Mesothelial cell of epicardium (in vitro differentiated cells): ENCODE results near the gene SPRY1. TPM values are rescaled to one million over a fixed set of nuclear protein-coding genes. Genes with fewer than 3 reads are reported as not detected.

Source experiments
- DNase-seq, 2 experiments: peaks; one replicate each; pipeline ENCODE4 v3.0.0; 2021; ENCODE audit warnings: low spot score in 2 of 2; ENCODE audit not compliant: unreplicated experiment in 2 of 2
- H3K27ac Mint-ChIP-seq: 2 replicates; pipeline ENCODE4 v1.8.0; 2021; ENCODE audit warnings: mixed read lengths
- H3K27me3 Mint-ChIP-seq: 2 replicates; pipeline ENCODE4 v1.8.0; 2021; ENCODE audit warnings: low read depth, mixed read lengths
- H3K36me3 Mint-ChIP-seq: 2 replicates; pipeline ENCODE4 v1.8.0; 2021; ENCODE audit warnings: mixed read lengths
- H3K4me1 Mint-ChIP-seq: 2 replicates; pipeline ENCODE4 v1.8.0; 2021; ENCODE audit warnings: mixed read lengths
- H3K4me3 Mint-ChIP-seq: 2 replicates; pipeline ENCODE4 v1.8.0; 2021; ENCODE audit warnings: mild to moderate bottlenecking, moderate library complexity, mixed read lengths
- H3K9me3 Mint-ChIP-seq: 2 replicates; pipeline ENCODE4 v1.8.0; 2021; ENCODE audit warnings: mixed read lengths
- CTCF ChIP-seq: fragments of 200-600 bp; sonication (generic); IDR thresholded peaks from one replicate; pipeline ENCODE4 v1.5.0; 2021; ENCODE audit warnings: antibody characterized with exemption; ENCODE audit not compliant: unreplicated experiment
- total RNA-seq: library from RNA; stranded (reverse); gene quantifications from 3 replicates; pipeline ENCODE4 v1.2.1, GENCODE V29; 2021

Gene SPRY1
- total RNA-seq, 1 donor from 2014 or later: 42.0 TPM

GRCh38 chr4:123418351-123418931, 21.8 kb downstream of the SPRY1 start:
- H3K4me1 Mint-ChIP-seq: peaks cover 46% of the 10 kb centered on the region
- no peaks in the 10 kb centered on the region for H3K36me3 Mint-ChIP-seq
- H3K4me3 Mint-ChIP-seq: no peak overlapping the region
- peak overlapping the region; percentile 75 for H3K27ac Mint-ChIP-seq
- TF ChIP-seq CTCF: no peak
- no peaks in the 10 kb centered on the region for H3K9me3 Mint-ChIP-seq
- H3K27me3 Mint-ChIP-seq: no peaks in the 10 kb centered on the region
- no peak for DNase-seq

DNA sequence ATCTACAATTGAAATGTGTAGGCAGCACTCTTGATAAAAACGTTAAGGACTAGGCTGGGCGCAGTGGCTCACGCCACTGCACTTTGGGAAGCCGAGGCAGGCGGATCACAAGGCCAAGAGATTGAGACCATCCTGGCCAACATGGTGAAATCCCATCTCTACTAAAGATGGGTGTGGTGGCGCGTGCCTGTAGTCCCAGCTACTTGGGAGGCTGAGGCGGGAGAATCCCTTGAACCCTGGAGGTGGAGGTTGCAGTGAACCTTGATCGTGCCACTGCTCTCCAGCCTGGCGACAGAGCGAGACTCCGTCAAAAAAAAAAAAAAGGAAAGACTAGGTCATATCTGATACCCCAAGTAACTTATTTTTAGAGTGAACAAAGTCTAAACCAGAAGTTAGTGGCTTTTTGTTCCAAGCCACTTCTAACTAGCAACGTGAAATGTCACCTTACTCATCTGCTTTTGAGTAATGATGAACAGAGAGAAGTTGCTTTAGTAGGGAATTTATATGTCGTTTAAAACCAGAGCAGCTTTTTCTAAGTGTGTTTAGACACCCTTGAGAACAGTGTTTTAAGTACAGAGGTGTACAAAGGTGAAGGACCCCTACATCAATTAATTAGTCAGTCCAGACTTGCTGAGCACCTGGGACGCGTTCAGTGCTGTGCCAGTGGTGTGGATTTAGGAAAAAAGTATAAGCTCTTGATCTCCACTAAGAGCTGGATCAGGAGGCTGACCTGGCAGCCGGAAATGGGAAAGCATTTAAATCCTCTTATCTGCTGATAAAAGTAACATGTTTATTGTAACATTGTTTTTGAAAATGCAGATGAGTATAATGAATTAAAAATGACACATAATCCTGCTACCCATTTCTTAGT, 23.5 kb downstream of the SPRY1 start:
- no peak overlapping the region for H3K4me3 Mint-ChIP-seq
- no peak for DNase-seq
- peak overlapping the region; percentile 28 for H3K27ac Mint-ChIP-seq
- no peak for TF ChIP-seq CTCF
- H3K9me3 Mint-ChIP-seq: no peaks in the 10 kb centered on the region
- peaks cover 44% of the 10 kb centered on the region for H3K4me1 Mint-ChIP-seq
- H3K27me3 Mint-ChIP-seq: no peaks in the 10 kb centered on the region
- no peaks in the 10 kb centered on the region for H3K36me3 Mint-ChIP-seq

GRCh38 chr4:123421227-123421936, 24.8 kb downstream of the SPRY1 start:
- peaks cover 10% of the 10 kb centered on the region for H3K9me3 Mint-ChIP-seq
- DNase-seq: no peak
- peak overlapping the region; percentile 50 for H3K27ac Mint-ChIP-seq
- H3K27me3 Mint-ChIP-seq: no peaks in the 10 kb centered on the region
- no peak for TF ChIP-seq CTCF
- H3K36me3 Mint-ChIP-seq: no peaks in the 10 kb centered on the region
- peaks cover 38% of the 10 kb centered on the region for H3K4me1 Mint-ChIP-seq
- H3K4me3 Mint-ChIP-seq: no peak overlapping the region

DNA sequence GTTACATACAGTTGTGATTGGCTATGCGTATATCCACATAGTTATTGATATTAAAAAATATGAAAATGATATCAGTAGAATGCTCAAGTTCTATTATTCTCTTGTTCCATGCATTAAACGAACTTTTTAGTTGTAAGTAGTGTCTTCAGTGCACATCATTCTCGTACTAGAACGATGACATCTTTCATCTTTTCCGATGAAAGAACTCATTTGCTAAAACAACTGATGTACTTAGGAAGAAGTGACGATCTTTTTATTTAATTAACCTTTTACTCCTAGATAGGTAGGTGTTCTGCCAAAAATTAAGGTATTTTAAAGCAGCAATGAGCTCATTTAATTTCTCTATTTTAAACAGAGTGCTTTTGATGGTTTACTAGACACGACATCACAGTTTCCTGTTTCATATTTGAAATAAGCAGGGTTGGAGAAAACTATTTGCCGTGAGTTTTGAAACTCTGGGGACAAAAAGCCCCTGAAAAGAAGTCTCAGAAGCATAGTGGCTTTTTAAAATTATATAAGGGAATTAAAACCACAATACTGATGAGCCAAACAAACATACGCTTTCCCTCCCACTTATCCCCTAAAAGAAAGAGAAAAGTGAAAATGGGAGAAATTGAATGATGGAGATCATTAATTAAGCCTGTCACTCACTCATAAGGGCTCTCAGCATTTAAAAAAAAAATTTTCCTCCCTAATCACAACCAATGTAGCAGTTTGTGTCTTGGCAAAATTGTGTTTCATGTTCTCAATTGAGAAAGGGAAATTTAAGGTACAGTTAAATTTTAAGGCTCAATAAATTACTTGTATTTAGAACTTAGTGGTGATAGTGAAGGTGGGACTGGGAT, 25.6 kb downstream of the SPRY1 start:
- peaks cover 17% of the 10 kb centered on the region for H3K9me3 Mint-ChIP-seq
- H3K36me3 Mint-ChIP-seq: peaks cover 6% of the 10 kb centered on the region
- peaks cover 34% of the 10 kb centered on the region for H3K4me1 Mint-ChIP-seq
- H3K27ac Mint-ChIP-seq: peak overlapping the region; percentile 6
- no peak for DNase-seq
- no peak overlapping the region for H3K4me3 Mint-ChIP-seq
- no peaks in the 10 kb centered on the region for H3K27me3 Mint-ChIP-seq
- TF ChIP-seq CTCF: no peak

DNA sequence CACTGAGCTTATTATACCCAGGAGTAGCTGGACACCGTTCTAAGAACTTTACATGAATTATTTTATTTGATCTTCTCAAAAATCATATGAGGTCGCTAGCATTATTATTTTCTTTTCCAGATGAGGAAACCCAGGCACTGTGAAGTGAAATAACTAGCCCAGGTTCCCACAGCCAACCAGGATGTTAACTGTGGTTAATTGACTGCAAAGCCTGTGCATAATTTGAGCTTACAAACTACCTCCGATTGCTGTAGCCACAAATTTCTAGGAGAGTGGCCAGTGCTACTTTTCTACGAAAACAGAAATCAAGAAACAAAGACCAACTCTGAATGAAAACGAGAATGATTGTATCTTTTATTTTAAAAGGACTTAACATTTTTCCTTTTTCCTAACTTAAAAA, 27.2 kb downstream of the SPRY1 start:
- DNase-seq: no peak
- no peaks in the 10 kb centered on the region for H3K27me3 Mint-ChIP-seq
- no peak overlapping the region for H3K4me3 Mint-ChIP-seq
- H3K27ac Mint-ChIP-seq: no peak overlapping the region
- H3K9me3 Mint-ChIP-seq: peaks cover 29% of the 10 kb centered on the region
- no peak for TF ChIP-seq CTCF
- H3K36me3 Mint-ChIP-seq: peaks cover 14% of the 10 kb centered on the region
- H3K4me1 Mint-ChIP-seq: peaks cover 23% of the 10 kb centered on the region
